ENCODE results near the gene RAPGEF1.
"Not testable (repeated sequence)": the region's sequence is repeated elsewhere in the genome, so short reads cannot be mapped to it uniquely, and the experiment has no call there.

RAPGEF1 gene

DNA sequence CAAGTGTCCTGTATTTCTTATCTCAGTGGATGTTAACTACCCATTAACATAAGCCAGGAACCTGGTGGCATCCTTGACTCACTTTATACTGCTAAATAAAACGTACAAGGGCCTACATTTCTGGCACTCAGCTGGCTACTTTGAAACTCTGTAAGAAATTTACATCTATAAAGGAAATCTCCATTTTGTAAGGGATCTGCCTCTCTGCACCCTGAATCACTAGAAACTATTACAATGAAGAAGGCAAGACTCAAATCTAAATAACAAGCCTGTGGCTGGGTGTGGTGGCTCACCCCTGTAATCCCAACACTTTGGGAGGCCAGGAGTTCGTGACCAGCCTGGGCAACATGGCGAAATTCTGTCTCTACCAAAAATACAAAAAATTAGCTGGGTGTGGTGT lies 51.5 kb downstream of the RAPGEF1 start:
- no peak for DNase-seq (ENCODE audit: low read depth in 3 of 3)

DNA sequence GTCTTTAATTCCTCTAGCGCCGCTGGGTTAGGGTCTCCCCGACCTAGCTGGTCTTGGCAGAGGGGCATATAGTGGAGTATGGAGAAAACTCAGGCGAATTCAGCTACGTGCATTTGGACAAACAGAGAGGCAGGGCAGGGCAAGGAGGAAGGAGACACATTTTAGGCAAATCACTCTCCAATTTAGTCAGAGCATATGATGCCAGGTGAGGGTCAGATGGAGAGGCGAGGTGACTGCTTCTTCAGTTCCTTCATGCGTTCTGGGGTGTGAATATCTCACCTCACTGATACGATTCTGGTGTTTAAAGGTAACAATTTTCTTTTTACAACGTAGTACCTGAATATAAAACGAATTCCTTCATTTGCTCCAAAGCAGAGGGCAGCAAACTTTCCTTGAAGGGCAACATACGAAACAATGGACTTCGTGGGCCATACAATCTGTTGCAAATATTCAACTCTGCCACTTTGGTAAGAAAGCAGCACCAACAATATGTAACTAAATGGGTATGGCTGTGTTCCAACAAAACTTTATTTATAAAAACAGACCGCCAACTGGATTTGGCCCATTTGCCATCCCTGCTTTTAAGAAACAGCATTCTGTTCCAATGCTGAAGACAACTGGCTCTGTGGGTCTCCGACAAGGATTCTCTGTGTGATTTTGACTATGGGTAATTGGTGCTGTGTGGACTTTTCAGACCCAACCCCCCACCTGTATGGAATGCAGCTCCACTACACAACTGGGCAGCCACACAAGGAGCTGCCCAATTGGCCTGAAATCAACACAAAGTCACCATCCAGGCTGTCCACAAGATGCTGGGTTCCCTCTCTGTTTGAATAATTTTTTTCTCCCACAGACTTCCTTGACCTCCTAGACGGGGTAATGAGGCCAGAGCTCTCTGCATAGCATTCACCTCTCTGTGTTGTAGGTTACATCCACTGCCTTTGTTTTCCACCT lies 53.8 kb downstream of the RAPGEF1 start:
- no peak for DNase-seq (ENCODE audit: low read depth in 3 of 3)

DNA sequence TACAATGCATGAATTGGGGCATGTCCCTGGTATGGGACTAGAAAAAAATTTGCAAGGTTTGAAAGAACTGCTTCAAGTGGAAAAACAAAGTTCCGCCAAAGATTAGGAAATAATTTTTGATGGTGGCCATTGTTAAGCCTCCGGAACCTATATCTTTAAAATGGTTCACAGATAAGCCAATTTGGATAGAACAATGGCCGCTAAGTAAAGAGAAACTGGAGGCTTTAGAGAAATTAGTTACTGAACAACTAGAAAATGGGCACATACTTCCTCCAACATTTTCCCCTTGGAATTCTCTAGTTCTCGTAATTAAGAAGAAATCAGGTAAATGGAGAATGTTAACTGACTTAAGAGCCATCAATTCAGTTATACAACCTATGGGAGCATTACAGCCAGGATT lies 56.8 kb downstream of the RAPGEF1 start:
- DNase-seq (ENCODE audit: low read depth in 3 of 3), result not testable (repeated sequence)

GRCh38 chr9:131682261-131682660 lies 57.6 kb downstream of the RAPGEF1 start:
- DNase-seq (ENCODE audit: low read depth in 3 of 3), result no peak

GRCh38 chr9:131681826-131682225 lies 58.0 kb downstream of the RAPGEF1 start:
- not testable (repeated sequence) for DNase-seq (ENCODE audit: low read depth in 3 of 3)

- DNase-seq (ENCODE audit: low read depth in 3 of 3), result not testable (repeated sequence)
Measured at GRCh38 chr9:131681108-131681507, 58.8 kb downstream of the RAPGEF1 start.

- no peak for DNase-seq (ENCODE audit: low read depth in 3 of 3)
Measured at GRCh38 chr9:131679261-131680020, 60.4 kb downstream of the RAPGEF1 start.

GRCh38 chr9:131678499-131679111 lies 61.3 kb downstream of the RAPGEF1 start:
- peak; percentile 38 to 75 (median 63) for DNase-seq (ENCODE audit: low read depth in 3 of 3)

DNA sequence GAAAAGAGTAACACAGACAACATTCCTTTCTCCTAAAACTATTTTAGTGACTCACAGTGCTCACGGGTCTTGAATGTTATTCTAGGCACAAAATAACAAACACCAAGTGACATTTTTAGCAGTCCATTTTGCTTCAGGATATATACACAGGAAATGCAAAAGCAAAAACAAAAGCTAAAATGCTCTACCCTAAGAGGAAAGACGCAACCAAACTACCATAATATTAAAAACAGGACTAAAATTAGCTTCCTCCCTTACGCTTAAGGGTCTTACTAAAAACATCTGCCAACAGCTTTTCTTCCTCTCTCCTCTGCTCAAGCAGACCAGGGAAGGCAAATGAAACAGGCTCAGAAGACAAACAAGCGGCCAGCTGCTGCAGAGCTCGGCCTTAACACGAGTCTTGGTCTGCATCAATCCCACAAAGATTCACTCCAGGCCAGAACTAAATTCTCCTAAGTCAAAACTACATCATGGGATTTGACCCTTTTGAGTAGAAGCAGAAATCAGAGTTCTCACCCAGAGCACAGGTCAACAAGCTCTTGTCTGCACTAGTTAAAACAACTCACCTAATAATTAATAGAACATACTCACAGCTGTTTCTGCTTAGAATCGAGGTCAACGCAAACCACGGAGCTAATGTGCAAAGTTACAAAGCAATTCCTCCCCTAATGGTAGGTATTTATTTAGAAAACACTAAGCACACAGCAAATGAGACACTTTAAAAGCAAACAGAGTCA lies 62.3 kb downstream of the RAPGEF1 start:
- no peak for DNase-seq (ENCODE audit: low read depth in 3 of 3)

DNA sequence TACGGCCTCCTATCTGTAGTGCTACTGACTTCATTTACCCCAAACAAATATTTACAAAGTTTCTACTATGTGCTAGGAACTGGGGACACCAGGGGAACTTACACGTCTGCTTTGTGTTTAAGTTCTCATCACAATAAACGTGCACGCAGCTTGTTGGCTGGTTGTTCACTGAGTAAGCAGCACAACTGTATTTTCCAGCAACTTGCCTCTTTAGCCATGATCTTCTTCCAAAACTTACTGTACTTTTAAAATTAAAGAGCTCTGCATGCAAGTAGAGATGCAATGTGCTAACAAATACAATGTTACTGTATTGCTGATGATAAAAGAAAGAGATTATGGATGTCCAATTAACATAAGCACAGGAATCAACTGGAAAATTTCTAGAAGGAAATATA lies 62.8 kb downstream of the RAPGEF1 start:
- DNase-seq (ENCODE audit: low read depth in 3 of 3), result no peak

DNA sequence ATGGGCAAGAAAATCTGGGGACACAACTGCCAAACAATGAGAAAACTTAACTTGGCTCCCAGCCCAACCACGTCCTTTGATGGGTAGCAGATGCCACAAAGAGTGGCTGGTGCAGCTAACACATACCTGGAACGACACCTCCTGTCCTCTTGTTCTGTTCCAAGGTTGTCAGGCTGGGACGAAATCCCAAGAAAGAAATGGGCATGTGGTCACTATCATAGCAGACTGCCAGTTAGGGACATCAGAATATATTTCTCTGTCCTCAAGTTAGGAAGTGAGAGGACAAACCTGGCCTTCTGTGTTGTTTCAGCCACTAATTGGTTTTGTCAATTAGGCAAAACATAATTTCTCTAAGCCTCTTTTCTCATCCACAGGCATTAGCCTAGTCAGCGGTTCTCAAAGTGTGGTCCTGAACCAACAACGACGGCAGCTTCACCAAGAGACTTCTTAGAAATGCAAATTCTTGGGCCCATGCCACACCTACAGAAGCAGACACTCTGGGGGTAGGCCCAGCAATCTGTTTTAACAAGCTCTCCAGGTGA lies 63.4 kb downstream of the RAPGEF1 start:
- DNase-seq (ENCODE audit: low read depth in 3 of 3), result no peak

DNA sequence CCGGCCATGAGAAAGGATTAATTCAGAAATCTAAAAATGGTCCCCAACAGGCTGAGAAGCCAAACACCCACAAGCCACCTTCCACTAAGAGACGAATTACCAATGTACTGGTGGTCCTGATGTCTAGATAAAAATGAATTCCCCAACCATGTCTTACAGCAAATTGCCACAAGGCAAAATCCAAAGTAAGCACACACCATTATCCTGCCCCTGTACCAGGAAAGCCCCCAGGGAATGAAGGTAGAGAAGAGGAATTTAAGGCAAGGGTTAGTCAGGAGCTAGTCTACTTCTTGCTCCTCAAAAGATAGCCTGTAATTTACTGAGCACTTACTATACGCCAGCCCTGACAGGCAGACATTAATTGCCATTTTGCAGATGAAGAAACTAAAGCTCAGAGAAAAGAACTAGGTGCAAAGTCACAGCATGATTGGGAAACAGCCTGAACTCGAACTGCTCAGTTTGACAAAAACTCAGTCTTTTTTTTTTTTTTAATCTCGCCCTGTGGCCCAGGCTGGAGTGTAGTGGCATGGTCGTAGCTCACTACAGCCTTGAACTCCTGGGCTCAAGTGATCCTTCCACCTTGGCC lies 64.3 kb downstream of the RAPGEF1 start:
- no peak for DNase-seq (ENCODE audit: low read depth in 3 of 3)

GRCh38 chr9:131674425-131675421 lies 65.2 kb downstream of the RAPGEF1 start:
- DNase-seq (ENCODE audit: low read depth in 3 of 3), result no peak

DNA sequence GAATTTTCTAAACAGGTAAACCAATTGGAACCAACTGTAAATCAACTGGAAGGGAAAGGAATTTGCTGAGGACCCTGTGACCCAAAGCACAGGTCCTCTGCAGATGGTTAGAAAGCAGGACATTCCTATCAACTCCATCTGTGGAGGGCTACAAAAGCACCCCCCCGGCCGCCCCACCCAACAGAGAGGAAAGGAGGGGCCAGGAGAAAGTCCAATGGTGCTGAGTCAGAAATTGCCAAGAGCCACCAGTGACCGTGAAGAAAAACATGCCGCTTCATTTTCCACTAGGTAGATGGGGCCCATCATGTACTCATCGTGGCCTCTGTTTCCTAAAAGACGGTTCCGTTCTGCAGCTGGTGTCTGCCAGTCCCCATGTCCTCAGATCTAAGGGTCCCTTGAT lies 66.3 kb downstream of the RAPGEF1 start:
- no peak for DNase-seq (ENCODE audit: low read depth in 3 of 3)

- DNase-seq (ENCODE audit: low read depth in 3 of 3), result no peak
Measured at GRCh38 chr9:131673068-131673467, 66.8 kb downstream of the RAPGEF1 start.

GRCh38 chr9:131672451-131672850 lies 67.4 kb downstream of the RAPGEF1 start:
- no peak for DNase-seq (ENCODE audit: low read depth in 3 of 3)

DNA sequence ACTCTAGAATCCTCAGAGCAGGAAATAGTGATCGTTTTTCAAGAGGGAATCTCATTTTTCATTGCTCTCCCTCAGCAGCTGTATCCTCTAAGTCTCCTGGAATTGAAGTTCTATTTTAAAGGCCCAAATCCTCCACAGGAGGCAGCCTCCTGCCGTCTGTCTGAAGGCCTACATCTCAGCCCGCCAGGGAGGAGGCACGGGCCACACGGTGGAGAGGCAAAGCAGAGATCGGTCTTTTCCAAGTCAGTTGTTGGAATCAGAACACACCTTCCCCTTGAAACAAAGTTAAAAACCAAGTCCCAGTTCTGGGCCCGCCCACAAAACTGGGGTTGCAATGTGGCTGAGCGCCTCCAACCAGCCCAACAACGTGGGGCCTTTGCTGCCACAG lies 68.7 kb downstream of the RAPGEF1 start:
- no peak for DNase-seq (ENCODE audit: low read depth in 3 of 3)

- no peak for DNase-seq (ENCODE audit: low read depth in 3 of 3)
Measured at GRCh38 chr9:131670247-131671132, 69.4 kb downstream of the RAPGEF1 start.
